Fibroblast of lung (primary cell): ENCODE results near the gene SRP14.

Experiments
- CTCF ChIP-seq, 2 donors: IDR thresholded peaks in 1 of 2; conservative IDR thresholded peaks in 1 of 2; 1 replicate in 1 of 2; 2 replicates in 1 of 2; pipeline ENCODE4 v1.5.1; 2011 to 2012; ENCODE audit warnings: low read length in 2 of 2, control low read depth in 1 of 2, inconsistent platforms in 1 of 2, low read depth in 1 of 2, mild to moderate bottlenecking in 1 of 2
- EZH2 ChIP-seq: IDR thresholded peaks from 2 replicates; pipeline ENCODE4 v1.5.1; 2012; ENCODE audit warnings: low read length, control low read depth, mild to moderate bottlenecking; ENCODE audit errors: missing control alignments

GRCh38 chr15:40006646-40007045 is 32.3 kb downstream of the SRP14 start:
- TF ChIP-seq CTCF (conservative IDR thresholded peaks at IDR 0.05 in 1 of 2, IDR thresholded peaks at IDR 0.05 in 1 of 2; ENCODE audit: low read depth in 1 of 2, low read length in 2 of 2) (no peak), EZH2 (no peak)
